Endothelial cell of umbilical vein (primary cell): ENCODE results near the gene CCL7. TPM values are rescaled to one million over a fixed set of nuclear protein-coding genes. Genes with fewer than 3 reads are reported as not detected.

Experiments
- BruUV-seq: library from RNA; stranded (reverse); fragments of 400-500 nt; replicated peaks from 2 replicates; lab custom pipeline; 2021; lab: Mats Ljungman, UMichigan
- CTCF ChIA-PET: fragments of 300-600, 350-600 bp; sonication (Branson Sonifier 250); formaldehyde crosslinking; loops from one replicate; lab custom pipeline; 2021; ENCODE audit warnings: antibody characterized with exemption, inconsistent platforms; lab: Charles Lee
- POLR2A ChIA-PET: fragments of 300-600, 350-600 bp; sonication (Branson Sonifier 250); formaldehyde crosslinking; loops from one replicate; lab custom pipeline; 2021; ENCODE audit warnings: antibody characterized with exemption, inconsistent platforms; lab: Charles Lee
- DNase-seq: peaks from one replicate; pipeline ENCODE4 v3.0.0-alpha.2; 2011; ENCODE audit warnings: low read depth, low spot score
- FAIRE-seq: peaks from 2 replicates; lab custom pipeline; 2011; peaks lifted over from hg19 to GRCh38; lab: Jason Lieb, UNC
- H2AFZ ChIP-seq: 2 replicates; pipeline ENCODE4 v1.6.0; 2012; ENCODE audit warnings: low read depth, low read length, control low read depth, inconsistent platforms
- H3K27ac ChIP-seq: 2 replicates; pipeline ENCODE4 v1.5.1; 2011; ENCODE audit warnings: low read depth, mild to moderate bottlenecking, control low read depth, low read length, moderate library complexity; ENCODE audit not compliant: insufficient read depth
- H3K27me3 ChIP-seq, 2 experiments: 2 replicates each; pipeline versions ENCODE4 v1.6.0 to v1.6.1; 2011; ENCODE audit warnings: low read length in 2 of 2, mixed read lengths in 1 of 2; ENCODE audit not compliant: control insufficient read depth in 2 of 2, insufficient read depth in 2 of 2
- H3K36me3 ChIP-seq, 2 experiments: 2 replicates in 1 of 2; 3 replicates in 1 of 2; pipeline ENCODE4 v1.5.1; 2011; ENCODE audit warnings: low read length in 2 of 2, mild to moderate bottlenecking in 1 of 2, moderate library complexity in 1 of 2; ENCODE audit not compliant: control insufficient read depth in 2 of 2, insufficient read depth in 2 of 2; ENCODE audit errors: extremely low read depth in 1 of 2
- H3K4me1 ChIP-seq: 3 replicates; pipeline ENCODE4 v1.5.1; 2011; ENCODE audit warnings: mild to moderate bottlenecking, low read length; ENCODE audit not compliant: control insufficient read depth, insufficient read depth; ENCODE audit errors: extremely low read depth
- H3K4me2 ChIP-seq: 2 replicates; pipeline ENCODE4 v1.6.1; 2011; ENCODE audit warnings: low read length, control low read depth, mixed read lengths; ENCODE audit not compliant: insufficient read depth
- H3K4me3 ChIP-seq, 3 experiments: fragments of 200-600 bp in 1 of 3; sonication (generic), shearing (Covaris generic) in 1 of 3; replicated peaks in 1 of 3; 2 replicates each; pipeline ENCODE4 v1.5.1; 2011 to 2016; ENCODE audit warnings: control low read depth in 3 of 3, low read length in 3 of 3, mild to moderate bottlenecking in 2 of 3, inconsistent platforms in 1 of 3, low read depth in 1 of 3, moderate library complexity in 1 of 3; ENCODE audit not compliant: insufficient read depth in 1 of 3
- H3K79me2 ChIP-seq: 2 replicates; pipeline ENCODE4 v1.6.0; 2012; ENCODE audit warnings: low read length, inconsistent platforms; ENCODE audit not compliant: control insufficient read depth, insufficient read depth
- H3K9ac ChIP-seq: replicated peaks from 2 replicates; pipeline ENCODE3; 2011; ENCODE audit warnings: low read length, control low read depth; ENCODE audit not compliant: insufficient read depth; ENCODE audit errors: extremely low read depth
- H3K9me1 ChIP-seq: replicated peaks from 3 replicates; pipeline ENCODE4 v1.6.0; 2011; ENCODE audit warnings: mild to moderate bottlenecking, low read length; ENCODE audit not compliant: control insufficient read depth, insufficient read depth; ENCODE audit errors: extremely low read depth
- H3K9me3 ChIP-seq: replicated peaks from 2 replicates; pipeline ENCODE4 v1.5.1; 2012; ENCODE audit warnings: low read length, inconsistent platforms; ENCODE audit not compliant: control insufficient read depth, insufficient read depth
- H4K20me1 ChIP-seq: replicated peaks from 2 replicates; pipeline ENCODE3; 2011; ENCODE audit warnings: mild to moderate bottlenecking, low read length; ENCODE audit not compliant: control insufficient read depth, insufficient read depth; ENCODE audit errors: extremely low read depth
- EZH2 ChIP-seq: IDR thresholded peaks from 2 replicates; pipeline ENCODE4 v1.6.1; 2012; ENCODE audit warnings: borderline replicate concordance, low read depth, mild to moderate bottlenecking, moderate library complexity, low read length, inconsistent platforms; ENCODE audit not compliant: severe bottlenecking
- FOS ChIP-seq: IDR thresholded peaks from 2 replicates; pipeline ENCODE4 v1.6.1; 2011; ENCODE audit warnings: mild to moderate bottlenecking, low read length, moderate library complexity, borderline replicate concordance; ENCODE audit not compliant: insufficient read depth
- GATA2 ChIP-seq: IDR thresholded peaks from 2 replicates; pipeline ENCODE4 v1.7.0; 2011; ENCODE audit warnings: low read depth, mild to moderate bottlenecking, moderate library complexity, mixed read lengths, low read length; ENCODE audit not compliant: insufficient read length, insufficient read depth
- JUN ChIP-seq: IDR thresholded peaks from 2 replicates; pipeline ENCODE4 v1.6.1; 2011; ENCODE audit warnings: borderline replicate concordance, low read depth; ENCODE audit not compliant: insufficient read length, insufficient read depth
- MYC ChIP-seq: IDR thresholded peaks from one replicate; pipeline ENCODE4 v1.6.1; 2011; ENCODE audit warnings: mild to moderate bottlenecking, low read depth, low read length
- POLR2A ChIP-seq: IDR thresholded peaks from 2 replicates; pipeline ENCODE4 v1.6.1; 2012; ENCODE audit warnings: low read depth, mild to moderate bottlenecking, control low read depth, low read length
- POLR2AphosphoS5 ChIP-seq: IDR thresholded peaks from 2 replicates; pipeline ENCODE4 v1.6.1; 2012; ENCODE audit warnings: low read depth, mild to moderate bottlenecking, control low read depth, low read length, moderate library complexity; ENCODE audit not compliant: insufficient read depth
- dilution Hi-C: fragments of 300-500 bp; cut with MboI; formaldehyde crosslinking; loops from one replicate; pipeline ENCODE4 v1.15.0; 2019; ENCODE audit warnings: low sequenced_read_pairs; ENCODE audit not compliant: extremely low pct_ligation_motif_present
- intact Hi-C: fragments of 100-400 bp; cut with micrococcal nuclease; formaldehyde crosslinking; loops from one replicate; pipeline ENCODE4 v1.10.0; 2022
- polyA plus RNA-seq, 4 experiments: library from polyadenylated mRNA; depleted of rRNA in 3 of 4; stranded (reverse) in 3 of 4; unstranded in 1 of 4; fragments of >200 nt; gene quantifications; 2 replicates each; pipeline versions ENCODE4 v1.2.1 to v1.2.3, GENCODE V29; 2011 to 2012; ENCODE audit warnings: missing spikeins in 1 of 4
- total RNA-seq: library from RNA; stranded (reverse); gene quantifications from 2 replicates; pipeline ENCODE4 v1.2.3, GENCODE V29; 2021
- TF ChIP-seq, protein P1 (sequence below), 2 donors: IDR thresholded peaks; 1 replicate in 1 of 2; 2 replicates in 1 of 2; pipeline ENCODE4 v1.5.1; 2011; ENCODE audit warnings: low read length in 2 of 2, mild to moderate bottlenecking in 2 of 2, moderate library complexity in 2 of 2, control low read depth in 1 of 2, inconsistent platforms in 1 of 2, low read depth in 1 of 2; ENCODE audit not compliant: insufficient read depth in 1 of 2; ENCODE audit errors: extremely low read depth in 1 of 2
- TF ChIP-seq, protein P2 (sequence below): IDR thresholded peaks from 2 replicates; pipeline ENCODE4 v1.6.1; 2011; ENCODE audit not compliant: insufficient read depth, insufficient read length

The CCL7 gene
- total and polyA plus RNA-seq, 2 donors (not counting 3 experiments of a cell fraction or from before 2014, with no cell fraction given) = 0.25 TPM; not detected in 1

DNA sequence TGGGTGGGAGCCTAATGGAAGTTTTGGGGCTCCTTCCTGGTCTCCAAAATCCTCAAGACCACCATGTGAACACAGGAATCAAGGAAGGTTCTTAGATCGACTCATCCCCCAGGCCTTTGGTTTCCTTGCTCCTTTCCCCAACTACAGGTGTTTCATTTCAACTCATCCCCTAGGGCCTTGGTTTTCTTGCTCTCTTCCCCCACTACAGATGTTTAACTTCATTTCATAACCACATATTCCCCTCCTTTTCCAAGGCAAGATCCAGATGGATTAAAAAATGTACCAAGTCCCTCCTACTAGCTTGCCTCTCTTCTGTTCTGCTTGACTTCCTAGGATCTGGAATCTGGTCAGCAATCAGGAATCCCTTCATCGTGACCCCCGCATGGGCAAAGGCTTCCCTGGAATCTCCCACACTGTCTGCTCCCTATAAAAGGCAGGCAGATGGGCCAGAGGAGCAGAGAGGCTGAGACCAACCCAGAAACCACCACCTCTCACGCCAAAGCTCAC is 15.3 kb downstream of the CCL7 start, which contains the start of gene CCL11:
CCL11 (plus strand) TSS at position 457 of the 507 bp plus-strand sequence. CDS start 67 bp downstream, outside the sequence.
- Histone ChIP-seq H3K27me3 (peaks cover 10 to 17% of the 10 kb centered on the region in 2 experiments), H3K4me1 (peaks cover 5% of the 10 kb centered on the region), H3K9me1 (no peaks in the 10 kb centered on the region), H3K27ac (no peak within 1 kb of the TSS), H3K9me3 (no peaks in the 10 kb centered on the region), H3K79me2 (no peaks in the 10 kb centered on the region), H3K4me2 (no peak within 1 kb of the TSS), H2AFZ (no peak within 1 kb of the TSS), H3K9ac (no peak within 1 kb of the TSS), H4K20me1 (no peaks in the 10 kb centered on the region), H3K36me3 (no peaks in the 10 kb centered on the region), H3K4me3 (no peak within 1 kb of the TSS)
- intact Hi-C loops (no loop called here), dilution Hi-C loops (no loop called here)
- ChIA-PET POLR2A (no interaction called here), CTCF (interaction anchor here (0.8 to 2.9 kb wide), 2 partner anchors 9 to 85 kb away, joined by 3 to 7 read pairs; no protein-coding TSS in a partner anchor)
- DNase-seq (no peak), FAIRE-seq (no peak)
- TF ChIP-seq MYC = no peak
- no peak for TF ChIP-seq EZH2
- TF ChIP-seq, protein P1, sequence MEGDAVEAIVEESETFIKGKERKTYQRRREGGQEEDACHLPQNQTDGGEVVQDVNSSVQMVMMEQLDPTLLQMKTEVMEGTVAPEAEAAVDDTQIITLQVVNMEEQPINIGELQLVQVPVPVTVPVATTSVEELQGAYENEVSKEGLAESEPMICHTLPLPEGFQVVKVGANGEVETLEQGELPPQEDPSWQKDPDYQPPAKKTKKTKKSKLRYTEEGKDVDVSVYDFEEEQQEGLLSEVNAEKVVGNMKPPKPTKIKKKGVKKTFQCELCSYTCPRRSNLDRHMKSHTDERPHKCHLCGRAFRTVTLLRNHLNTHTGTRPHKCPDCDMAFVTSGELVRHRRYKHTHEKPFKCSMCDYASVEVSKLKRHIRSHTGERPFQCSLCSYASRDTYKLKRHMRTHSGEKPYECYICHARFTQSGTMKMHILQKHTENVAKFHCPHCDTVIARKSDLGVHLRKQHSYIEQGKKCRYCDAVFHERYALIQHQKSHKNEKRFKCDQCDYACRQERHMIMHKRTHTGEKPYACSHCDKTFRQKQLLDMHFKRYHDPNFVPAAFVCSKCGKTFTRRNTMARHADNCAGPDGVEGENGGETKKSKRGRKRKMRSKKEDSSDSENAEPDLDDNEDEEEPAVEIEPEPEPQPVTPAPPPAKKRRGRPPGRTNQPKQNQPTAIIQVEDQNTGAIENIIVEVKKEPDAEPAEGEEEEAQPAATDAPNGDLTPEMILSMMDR (IDR thresholded peaks at IDR 0.05; ENCODE audit: extremely low read depth in 1 of 2, insufficient read depth in 1 of 2, low read depth in 1 of 2, low read length in 2 of 2) = no peak
- no peak for TF ChIP-seq POLR2A
- TF ChIP-seq JUN = no peak
- TF ChIP-seq FOS = no peak
- TF ChIP-seq, protein P2, sequence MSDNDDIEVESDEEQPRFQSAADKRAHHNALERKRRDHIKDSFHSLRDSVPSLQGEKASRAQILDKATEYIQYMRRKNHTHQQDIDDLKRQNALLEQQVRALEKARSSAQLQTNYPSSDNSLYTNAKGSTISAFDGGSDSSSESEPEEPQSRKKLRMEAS = no peak
- no peak for TF ChIP-seq GATA2
- no peak for TF ChIP-seq POLR2AphosphoS5
- BruUV-seq = no TSS peak
